Endodermal cell (in vitro differentiated cells): ENCODE measurements around the gene ATP2B2. TPM values are rescaled to one million over a fixed set of nuclear protein-coding genes. Genes with fewer than 3 reads are reported as not detected.

Experiments
- DNase-seq: peaks from one replicate; pipeline ENCODE4 v3.0.0-alpha.2; 2017
- H3K27ac ChIP-seq: 2 replicates; pipeline ENCODE4 v1.5.1; 2013; ENCODE audit warnings: mild to moderate bottlenecking, low read depth, low read length, moderate library complexity
- H3K27me3 ChIP-seq: 2 replicates; pipeline ENCODE4 v1.6.1; 2013; ENCODE audit warnings: mild to moderate bottlenecking, low read length, moderate library complexity; ENCODE audit not compliant: insufficient read depth, control insufficient read depth, poor library complexity, severe bottlenecking
- H3K36me3 ChIP-seq: 2 replicates; pipeline ENCODE4 v1.7.0; 2013; ENCODE audit warnings: mild to moderate bottlenecking, low read length, moderate library complexity; ENCODE audit not compliant: control insufficient read depth, insufficient read depth
- H3K4me1 ChIP-seq: one replicate; pipeline ENCODE4 v1.7.0; 2013; ENCODE audit warnings: low read length; ENCODE audit not compliant: control insufficient read depth, insufficient read depth
- H3K4me3 ChIP-seq: 2 replicates; pipeline ENCODE4 v1.5.1; 2013; ENCODE audit warnings: mild to moderate bottlenecking, low read length, moderate library complexity
- H3K9ac ChIP-seq: 2 replicates; pipeline ENCODE4 v1.6.1; 2013; ENCODE audit warnings: mild to moderate bottlenecking, low read length, moderate library complexity; ENCODE audit not compliant: poor library complexity, severe bottlenecking; ENCODE audit errors: extremely low read depth
- H3K9me3 ChIP-seq: 2 replicates; pipeline ENCODE4 v1.6.1; 2013; ENCODE audit warnings: mild to moderate bottlenecking, low read length, moderate library complexity; ENCODE audit not compliant: control insufficient read depth
- H3K27ac Mint-ChIP-seq: 2 replicates; pipeline ENCODE4 v1.8.0; 2020; ENCODE audit warnings: mixed read lengths
- H3K27me3 Mint-ChIP-seq: 2 replicates; pipeline ENCODE4 v1.8.0; 2021; ENCODE audit warnings: mild to moderate bottlenecking, mixed read lengths; ENCODE audit not compliant: insufficient read depth
- H3K36me3 Mint-ChIP-seq: 2 replicates; pipeline ENCODE4 v1.8.0; 2020; ENCODE audit warnings: low read depth, mixed read lengths
- H3K4me1 Mint-ChIP-seq: 2 replicates; pipeline ENCODE4 v1.8.0; 2020; ENCODE audit warnings: mixed read lengths
- H3K4me3 Mint-ChIP-seq: 2 replicates; pipeline ENCODE4 v1.8.0; 2020; ENCODE audit warnings: mild to moderate bottlenecking, moderate library complexity, mixed read lengths
- H3K9me3 Mint-ChIP-seq: 2 replicates; pipeline ENCODE4 v1.8.0; 2020; ENCODE audit warnings: mild to moderate bottlenecking, mixed read lengths
- CTCF ChIP-seq: fragments of 200-600 bp; sonication (generic); conservative IDR thresholded peaks from 2 replicates; pipeline ENCODE4 v1.5.0; 2021; ENCODE audit warnings: antibody characterized with exemption, mild to moderate bottlenecking
- WGBS, 2 experiments: methylation state at CpG; one replicate each; pipeline versions ENCODE4 v1.1.5 to v1.1.7; 2013; ENCODE audit warnings: missing lambda C conversion rate in 2 of 2, mixed read lengths in 1 of 2; ENCODE audit not compliant: insufficient coverage in 1 of 2, insufficient read length in 1 of 2; 5-methylcytosine and 5-hydroxymethylcytosine counted together
- total RNA-seq, 2 donors: library from RNA; stranded (reverse); fragmentation: NEBNext Ultra II Directional in 1 of 2; extraction: Animal tissue kit (Norgen Biotek cat#: 25700) in 1 of 2; gene quantifications; 2 replicates in 1 of 2; 3 replicates in 1 of 2; pipeline ENCODE4 v1.2.1, GENCODE V29; 2021

Gene ATP2B2
- total RNA-seq, 2 donors from 2014 or later = 0.09 TPM; not detected in 1

- Histone ChIP-seq H3K36me3 (no peaks in the 10 kb centered on the region), H3K27ac (no peak overlapping the region), H3K4me1 (no peaks in the 10 kb centered on the region), H3K9me3 (no peaks in the 10 kb centered on the region), H3K9ac (no peak overlapping the region), H3K27me3 (no peaks in the 10 kb centered on the region), H3K4me3 (no peak overlapping the region)
- 87 to 95% methylated on average over 4 to 21 of the region's 21 CpGs for WGBS, 2 experiments
- Mint-ChIP-seq H3K36me3 (no peaks in the 10 kb centered on the region), H3K27me3 (peaks cover 6% of the 10 kb centered on the region), H3K4me1 (no peaks in the 10 kb centered on the region), H3K4me3 (no peak overlapping the region), H3K9me3 (no peaks in the 10 kb centered on the region), H3K27ac (no peak overlapping the region)
- no peak for TF ChIP-seq CTCF
- no peak for DNase-seq
Measured at GRCh38 chr3:10463533-10464434, 41.6 kb downstream of the ATP2B2 start.

- H3K4me1 ChIP-seq = no peaks in the 10 kb centered on the region
- H3K27me3 ChIP-seq = peaks cover 3% of the 10 kb centered on the region
- no peak for DNase-seq
- Mint-ChIP-seq H3K27me3 (peaks cover 7% of the 10 kb centered on the region), H3K9me3 (no peaks in the 10 kb centered on the region), H3K27ac (no peak overlapping the region), H3K4me3 (no peak overlapping the region), H3K4me1 (no peaks in the 10 kb centered on the region), H3K36me3 (no peaks in the 10 kb centered on the region)
- no peak overlapping the region for H3K4me3 ChIP-seq
- WGBS, 2 experiments = 82 to 95% methylated on average over 10 of the region's 10 CpGs
- H3K36me3 ChIP-seq = no peaks in the 10 kb centered on the region
- H3K9me3 ChIP-seq = no peaks in the 10 kb centered on the region
- H3K9ac ChIP-seq = no peak overlapping the region
- no peak overlapping the region for H3K27ac ChIP-seq
- TF ChIP-seq CTCF = no peak
Measured at GRCh38 chr3:10462641-10463532, 42.5 kb downstream of the ATP2B2 start.

- Histone ChIP-seq H3K9ac (no peak overlapping the region), H3K4me1 (no peaks in the 10 kb centered on the region), H3K9me3 (no peaks in the 10 kb centered on the region), H3K27me3 (peaks cover 18% of the 10 kb centered on the region), H3K4me3 (no peak overlapping the region), H3K27ac (no peak overlapping the region), H3K36me3 (no peaks in the 10 kb centered on the region)
- 62 to 86% methylated on average over 1 to 4 of the region's 4 CpGs for WGBS, 2 experiments
- Mint-ChIP-seq H3K4me1 (no peaks in the 10 kb centered on the region), H3K27ac (no peak overlapping the region), H3K9me3 (no peaks in the 10 kb centered on the region), H3K36me3 (no peaks in the 10 kb centered on the region), H3K4me3 (no peak overlapping the region), H3K27me3 (peaks cover 14% of the 10 kb centered on the region)
- no peak for TF ChIP-seq CTCF
- DNase-seq = no peak
Measured at GRCh38 chr3:10460951-10461545, 44.3 kb downstream of the ATP2B2 start.
